Mammary microvascular endothelial cell (primary cell): ENCODE data around the gene SNRPA. TPM values are rescaled to one million over a fixed set of nuclear protein-coding genes. Genes with fewer than 3 reads are reported as not detected.

ENCODE experiments used
- total RNA-seq: library from RNA; depleted of rRNA; stranded (reverse); fragments of >200 nt; gene quantifications from 2 replicates; pipeline ENCODE4 v1.2.3, GENCODE V29; 2015

The SNRPA gene
- 97.3 and 109 TPM in 2 replicates for total RNA-seq

GRCh38 chr19:40750874-40751537 is at the start of gene SNRPA:
SNRPA (plus strand) TSS chr19:40751203; CDS start chr19:40751409, 206 bp downstream.

GRCh38 chr19:40716482-40717324 is 34.3 kb upstream of the SNRPA start, which contains the start of the genes COQ8B and ITPKC:
COQ8B (minus strand) TSS chr19:40716886; CDS start chr19:40714632, 2,254 bp downstream.
ITPKC (plus strand) TSS chr19:40717112; CDS start chr19:40717136, 24 bp downstream.

GRCh38 chr19:40750058-40750873 is 737 bp upstream of the SNRPA start, which contains the start of gene ACTMAP:
ACTMAP (minus strand) TSS chr19:40750477; CDS start chr19:40749803, 674 bp downstream.

DNA sequence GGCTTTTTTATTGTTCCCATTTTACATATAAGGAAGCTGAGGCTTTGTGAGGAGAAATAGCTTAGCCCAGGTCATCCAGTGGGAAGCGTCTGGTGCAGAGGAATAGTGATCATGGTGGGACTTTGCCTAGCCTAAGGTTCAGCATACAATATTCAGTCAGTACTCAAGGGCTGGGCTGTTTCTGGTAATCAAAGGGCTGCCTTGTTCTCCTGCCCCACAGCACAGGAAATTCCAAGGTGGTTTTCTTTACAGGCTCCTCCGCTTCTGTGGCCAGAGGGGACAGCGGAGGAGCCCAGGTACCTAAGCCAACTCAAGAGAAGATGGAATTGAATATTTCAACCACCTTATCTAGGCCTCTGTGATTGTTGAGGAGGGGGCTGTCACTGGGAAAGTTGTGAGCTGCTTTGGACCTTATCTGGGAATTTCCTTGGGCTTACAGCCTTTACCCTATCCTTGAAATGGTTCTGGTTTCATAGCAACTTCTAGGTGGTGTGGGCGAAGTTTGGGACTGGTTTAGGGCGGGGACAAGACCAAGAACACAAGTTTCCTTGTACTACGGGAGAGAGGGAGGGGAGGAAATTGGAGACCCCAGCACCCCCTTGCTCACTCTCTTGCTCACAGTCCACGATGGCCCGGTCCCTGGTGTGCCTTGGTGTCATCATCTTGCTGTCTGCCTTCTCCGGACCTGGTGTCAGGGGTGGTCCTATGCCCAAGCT is 24.1 kb downstream of the SNRPA start, which contains the start of gene MIA:
TSS of gene MIA (plus strand) at position 606 of the 716 bp plus-strand sequence. CDS start at position 628, 22 bp downstream.

DNA sequence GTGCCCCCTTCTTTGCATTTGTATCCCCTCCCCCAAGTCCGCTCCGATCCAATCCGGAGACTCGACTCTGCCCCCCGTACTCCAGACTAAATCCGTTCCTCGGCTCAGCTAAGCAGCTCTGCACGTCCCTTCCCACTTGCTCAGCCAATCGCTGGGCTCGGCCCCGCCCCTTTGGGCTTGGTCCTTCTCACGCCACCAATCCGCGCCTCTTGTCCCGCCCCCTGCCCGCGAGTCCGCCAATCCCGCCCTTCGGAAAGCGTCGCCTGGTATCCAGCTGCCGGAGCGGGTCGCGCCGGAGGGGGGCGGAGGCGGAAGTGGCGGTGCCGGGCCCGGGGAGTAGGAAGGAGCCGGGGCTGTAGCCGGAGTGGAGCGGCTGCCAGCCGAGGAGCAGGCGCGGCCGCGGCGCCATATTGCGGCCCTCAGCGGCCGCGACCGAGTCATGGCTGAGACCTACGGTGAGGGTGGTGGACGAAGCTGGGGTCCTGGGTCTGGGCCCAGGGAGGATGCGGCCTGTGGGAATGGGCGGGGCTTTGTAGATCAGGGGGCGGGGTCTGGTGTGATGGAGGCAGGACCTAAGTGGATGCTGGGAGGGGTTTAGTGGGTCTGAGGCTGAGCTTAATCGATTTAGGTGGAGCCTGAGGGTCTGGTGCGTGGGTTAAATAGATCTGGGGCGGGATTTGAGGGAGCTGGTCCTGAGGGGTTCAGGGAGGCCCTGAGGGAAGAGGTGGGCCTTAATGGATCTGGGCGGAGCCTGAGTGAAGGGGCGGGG is 27.1 kb downstream of the SNRPA start, which contains the start of gene RAB4B:
TSS of gene RAB4B (plus strand) at position 311 of the 769 bp plus-strand sequence. CDS start at position 440, 129 bp downstream.

GRCh38 chr19:40798683-40799557 is 47.9 kb downstream of the SNRPA start, which contains the start of gene EGLN2:
EGLN2 (plus strand) TSS chr19:40799191; CDS start chr19:40800573, 1,382 bp downstream.

Other genes starting within 250 kb of the SNRPA start
- gene SHKBP1, start 174.3 kb upstream of the SNRPA start, total RNA-seq, result 89.6 and 112 TPM in 2 replicates
- 13.9 and 15.7 TPM in 2 replicates for gene LTBP4, start 149.8 kb upstream of the SNRPA start, total RNA-seq
- gene NUMBL, start 60.6 kb upstream of the SNRPA start, total RNA-seq, result 25.7 and 28.6 TPM in 2 replicates
- 8.0 and 23.5 TPM in 2 replicates for gene COQ8B, start 34.3 kb upstream of the SNRPA start, total RNA-seq
- 17.2 and 19.3 TPM in 2 replicates for gene ITPKC, start 34.1 kb upstream of the SNRPA start, total RNA-seq
- gene ACTMAP, start 726 bp upstream of the SNRPA start, total RNA-seq, result 3.6 and 3.8 TPM in 2 replicates
- gene MIA, start 24.3 kb downstream of the SNRPA start, total RNA-seq, result not detected in 2 replicates
- gene RAB4B, start 27.0 kb downstream of the SNRPA start, total RNA-seq, result 25.6 and 34.7 TPM in 2 replicates
- 110 and 111 TPM in 2 replicates for gene EGLN2, start 48.0 kb downstream of the SNRPA start, total RNA-seq
- gene CYP2A6, start 99.2 kb downstream of the SNRPA start, total RNA-seq, result not detected in 2 replicates
- gene CYP2A7, start 131.0 kb downstream of the SNRPA start, total RNA-seq, result not detected in 2 replicates
- gene CYP2B6, start 240.1 kb downstream of the SNRPA start, total RNA-seq, result not detected in 2 replicates